K562 (cell line): ENCODE data around the gene LPAR3. TPM values are rescaled to one million over a fixed set of nuclear protein-coding genes. Genes with fewer than 3 reads are reported as not detected.
"Not testable (repeated sequence)": the region's sequence is repeated elsewhere in the genome, so short reads cannot be mapped to it uniquely, and the experiment has no call there.

Experiments
- ATAC-seq: fragments of 200-7000 bp; cut with Tn5 transposase; 3 replicates; pipeline ENCODE4 v1.9.1; 2020; ENCODE audit warnings: moderate library complexity
- BruUV-seq: library from RNA; stranded (reverse); fragments of 400-500 nt; replicated peaks from 2 replicates; lab custom pipeline; 2021; lab: Mats Ljungman, UMichigan
- CTCF ChIA-PET: fragments of 300-600 bp; formaldehyde crosslinking; extraction: SDS; loops from one replicate; lab custom pipeline; 2021; ENCODE audit warnings: low intra/inter-chr PET ratio; lab: Yijun Ruan, JAX
- POLR2A ChIA-PET: fragments of 300-600, 350-650 bp; sonication (Branson Sonifier 250); formaldehyde crosslinking; extraction: SDS; loops from one replicate; lab custom pipeline; 2021; ENCODE audit warnings: antibody characterized with exemption, inconsistent platforms; lab: Yijun Ruan, JAX
- DNase-seq, 4 experiments: peaks; one replicate each; pipeline versions ENCODE4 v3.0.0 to v3.0.0-alpha.2; 2011 to 2018; ENCODE audit warnings: low spot score in 3 of 4, mixed read lengths in 3 of 4; ENCODE audit errors: extremely low read depth in 1 of 4
- FAIRE-seq: peaks from 2 replicates; lab custom pipeline; 2011; peaks lifted over from hg19 to GRCh38; lab: Jason Lieb, UNC
- H2AFZ ChIP-seq: 2 replicates; pipeline ENCODE4 v1.6.0; 2011; ENCODE audit warnings: low read depth, low read length, control low read depth, inconsistent platforms
- H3K27ac ChIP-seq: fragments of 200-600 bp; 3 replicates; pipeline ENCODE4 v1.8.0; 2011; ENCODE audit warnings: low read depth, mild to moderate bottlenecking, control low read depth, inconsistent platforms, low read length, moderate library complexity, mixed read lengths; ENCODE audit errors: extremely low read depth
- H3K27me3 ChIP-seq, 2 experiments: fragments of 300-600 bp in 1 of 2; 2 replicates in 1 of 2; 3 replicates in 1 of 2; pipeline versions ENCODE4 v1.6.0 to v1.8.0; 2011; ENCODE audit warnings: inconsistent platforms in 2 of 2, low read length in 2 of 2, mild to moderate bottlenecking in 1 of 2, mixed read lengths in 1 of 2, moderate library complexity in 1 of 2; ENCODE audit not compliant: control insufficient read depth in 2 of 2, insufficient read depth in 2 of 2
- H3K36me3 ChIP-seq: fragments of 300-600 bp; 3 replicates; pipeline ENCODE4 v1.8.0; 2011; ENCODE audit warnings: mild to moderate bottlenecking, low read length, inconsistent platforms; ENCODE audit not compliant: control insufficient read depth, insufficient read depth
- H3K4me1 ChIP-seq, 2 experiments: fragments of 200-600 bp in 1 of 2; replicated peaks in 1 of 2; 2 replicates in 1 of 2; 3 replicates in 1 of 2; pipeline versions ENCODE4 v1.5.1 to v1.8.0; 2011; ENCODE audit warnings: inconsistent platforms in 2 of 2, low read length in 2 of 2, mild to moderate bottlenecking in 1 of 2, mixed read lengths in 1 of 2, moderate library complexity in 1 of 2; ENCODE audit not compliant: control insufficient read depth in 2 of 2, insufficient read depth in 2 of 2
- H3K4me2 ChIP-seq: 2 replicates; pipeline ENCODE4 v1.6.1; 2011; ENCODE audit warnings: low read length, control low read depth, inconsistent platforms, mixed read lengths; ENCODE audit not compliant: insufficient read depth
- H3K4me3 ChIP-seq: fragments of 200-600 bp; sonication (generic), shearing (Covaris generic); 2 replicates; pipeline ENCODE4 v1.5.1; 2016; ENCODE audit warnings: control low read depth, inconsistent platforms
- H3K79me2 ChIP-seq: fragments of 200-600 bp; 3 replicates; pipeline ENCODE4 v1.8.0; 2011; ENCODE audit warnings: low read length, inconsistent platforms; ENCODE audit not compliant: control insufficient read depth, insufficient read depth
- H3K9ac ChIP-seq, 2 experiments: 2 replicates each; pipeline versions ENCODE4 v1.6.0 to v1.6.1; 2011; ENCODE audit warnings: low read depth in 2 of 2, low read length in 2 of 2, control low read depth in 1 of 2, inconsistent platforms in 1 of 2, mild to moderate bottlenecking in 1 of 2, mixed read lengths in 1 of 2; ENCODE audit not compliant: insufficient read depth in 1 of 2
- H3K9me1 ChIP-seq: one replicate; pipeline ENCODE4 v1.6.0; 2011; ENCODE audit warnings: inconsistent platforms, mild to moderate bottlenecking, low read length, moderate library complexity; ENCODE audit not compliant: control insufficient read depth, insufficient read depth
- H3K9me3 ChIP-seq: replicated peaks from 2 replicates; pipeline ENCODE4 v1.5.1; 2011; ENCODE audit warnings: low read depth, low read length, inconsistent platforms; ENCODE audit not compliant: control insufficient read depth, insufficient read depth
- H4K20me1 ChIP-seq: replicated peaks from 2 replicates; pipeline ENCODE4 v1.6.1; 2011; ENCODE audit warnings: low read length, inconsistent platforms, mixed read lengths; ENCODE audit not compliant: control insufficient read depth, insufficient read depth
- BRD9 ChIP-seq: fragments of 450-650 bp; IDR thresholded peaks from 2 replicates; pipeline ENCODE4 v1.6.1; 2018; ENCODE audit warnings: low read depth; ENCODE audit not compliant: partially characterized antibody
- WGBS: fragments of 100-300 bp; shearing (Covaris generic); methylation state at CpG from one replicate; pipeline ENCODE4 v1.1.6; 2016; ENCODE audit warnings: low coverage, mixed read lengths; ENCODE audit not compliant: insufficient coverage; ENCODE audit errors: missing lambda C conversion rate; 5-methylcytosine and 5-hydroxymethylcytosine counted together
- in situ Hi-C: fragments of 300-500 bp; cut with MboI; formaldehyde crosslinking; loops from 4 replicates; pipeline ENCODE4 v1.15.0; 2018; ENCODE audit warnings: inconsistent platforms, mixed read lengths
- intact Hi-C: fragments of 100-400 bp; cut with micrococcal nuclease; formaldehyde crosslinking; loops from 2 replicates; pipeline ENCODE4 v1.14.2; 2022
- polyA plus RNA-seq, 8 experiments: library from polyadenylated mRNA; depleted of rRNA in 4 of 8; stranded (reverse) in 5 of 8; unstranded in 3 of 8; fragments of >200 nt; fragmentation: Nextera tagmentation in 2 of 8; fragmentation: Illumina TruSeq in 1 of 8; extraction: Ambion mirVana in 2 of 8; extraction: Trizol in 1 of 8; gene quantifications; 2 replicates each; pipeline versions ENCODE4 v1.2.1 to v1.2.3, GENCODE V29; 2011 to 2014; ENCODE audit warnings: inconsistent platforms in 1 of 8, missing spikeins in 1 of 8
- total RNA-seq, 7 experiments: library from RNA; depleted of rRNA in 6 of 7; stranded (reverse); fragments of >200 nt in 6 of 7; fragmentation: Illumina TruSeq in 2 of 7; extraction: Trizol in 2 of 7; gene quantifications; 2 replicates each; pipeline versions ENCODE4 v1.2.1 to v1.2.3, GENCODE V29; 2011 to 2021; ENCODE audit warnings: low replicate concordance in 1 of 7

LPAR3 gene
- total and polyA plus RNA-seq, 9 of the 15 experiments (the other 6 are each of a cell fraction or from before 2014, with no cell fraction given) = 0.11 TPM; not detected in 8

GRCh38 chr1:84912726-84913554 lies 19.9 kb upstream of the LPAR3 start:
- no peaks in the 10 kb centered on the region for H4K20me1 ChIP-seq
- no peaks in the 10 kb centered on the region for H3K36me3 ChIP-seq
- no peak overlapping the region for H3K9ac ChIP-seq
- TF ChIP-seq BRD9 = no peak
- H3K27me3 ChIP-seq = no peaks in the 10 kb centered on the region; a peak in 1 of 5 replicates
- DNase-seq (no peak), ATAC-seq (no peak), FAIRE-seq (no peak)
- ChIA-PET CTCF (no interaction called here), POLR2A (interaction anchor here (0.8 to 1.3 kb wide), 2 partner anchors 10 to 130 kb away, joined by 3 read pairs; no protein-coding TSS in a partner anchor)
- H2AFZ ChIP-seq = no peak overlapping the region
- intact Hi-C loops = no loop called here
- H3K9me1 ChIP-seq = no peaks in the 10 kb centered on the region
- H3K9me3 ChIP-seq = no peaks in the 10 kb centered on the region
- no peaks in the 10 kb centered on the region for H3K79me2 ChIP-seq
- H3K27ac ChIP-seq = no peak overlapping the region
- in situ Hi-C loops = no loop called here
- 6% methylated on average over 3 of the region's 3 CpGs for WGBS
- no peaks in the 10 kb centered on the region for H3K4me1 ChIP-seq
- no peak overlapping the region for H3K4me2 ChIP-seq
- no peak overlapping the region for H3K4me3 ChIP-seq
- no TSS peak for BruUV-seq

- H3K9me3 ChIP-seq, H3K9ac ChIP-seq, intact Hi-C loops, DNase-seq, CTCF ChIA-PET, H4K20me1 ChIP-seq, ATAC-seq, in situ Hi-C loops, H2AFZ ChIP-seq, H3K36me3 ChIP-seq, H3K27ac ChIP-seq, H3K79me2 ChIP-seq, H3K4me2 ChIP-seq, BruUV-seq, POLR2A ChIA-PET, H3K4me3 ChIP-seq, FAIRE-seq, H3K4me1 ChIP-seq, H3K9me1 ChIP-seq, H3K27me3 ChIP-seq: not testable (repeated sequence)
- 0% methylated on average over 3 of the region's 4 CpGs for WGBS
These were observed 15.9 kb upstream of the LPAR3 start for GRCh38 chr1:84908746-84909464.
